Measurements from ENCODE around the gene TSSC4.

- TF ChIP-seq POLR2AphosphoS5 (IDR thresholded peaks at IDR 0.05; ENCODE audit: borderline replicate concordance, low read depth, low read length), result no peak
- no peak for TF ChIP-seq EZH2 (IDR thresholded peaks at IDR 0.05)
- no peak for TF ChIP-seq FOXP2 (optimal IDR thresholded peaks at IDR 0.05; ENCODE audit: control extremely low read depth, extremely low read length, insufficient read depth)
These were observed 34.9 kb upstream of the TSSC4 start for GRCh38 chr11:2365571-2366210.

Data from SK-N-MC (cell line).